GM12892 (cell line): ENCODE results near the gene MRFAP1L1.

ENCODE experiments used
- POLR2A ChIP-seq: IDR thresholded peaks from 2 replicates; pipeline ENCODE4 v1.6.1; 2011; ENCODE audit warnings: low read depth, low read length, control low read depth
- POLR2AphosphoS5 ChIP-seq: IDR thresholded peaks from 2 replicates; pipeline ENCODE4 v1.6.1; 2011; ENCODE audit warnings: low read depth, low read length, control low read depth
- TAF1 ChIP-seq: IDR thresholded peaks from 2 replicates; pipeline ENCODE4 v1.6.1; 2011; ENCODE audit warnings: low read depth, mild to moderate bottlenecking, control low read depth, low read length, borderline replicate concordance

- TF ChIP-seq POLR2A, result no peak
- no peak for TF ChIP-seq POLR2AphosphoS5
- TF ChIP-seq TAF1, result no peak
Measured at GRCh38 chr4:6663596-6664393, 45.9 kb downstream of the MRFAP1L1 start.
